Left colon (tissue), 2 donors: ENCODE measurements around the gene CCNG1. TPM values are rescaled to one million over a fixed set of nuclear protein-coding genes. Genes with fewer than 3 reads are reported as not detected.
"Not testable (repeated sequence)": the region's sequence is repeated elsewhere in the genome, so short reads cannot be mapped to it uniquely, and the experiment has no call there.

Experiments used
- ATAC-seq: fragments of 200-7000 bp; cut with Tn5 transposase; one replicate; pipeline ENCODE4 v1.9.1; 2020; ENCODE audit warnings: mild to moderate bottlenecking, moderate library complexity
- DNase-seq, 2 donors: peaks; one replicate each; pipeline ENCODE4 v3.0.0-alpha.2; 2020
- intact Hi-C, 2 donors: fragments of 100-400 bp; cut with DNase I in 1 of 2; cut with micrococcal nuclease in 1 of 2; formaldehyde crosslinking; loops; one replicate each; pipeline versions ENCODE4 v1.11.2 to v1.14.0; 2022; cut with DNase I, micrococcal nuclease
- long read RNA-seq: library from polyadenylated mRNA; unstranded; transcript quantifications from one replicate; pipeline ENCODE4 v2.0.0, GENCODE V29; 2021
- total RNA-seq, 2 donors: library from RNA; stranded (reverse); fragmentation: NEBNext Ultra II Directional; extraction: Animal tissue kit (Norgen Biotek cat#: 25700); gene quantifications; one replicate each; pipeline ENCODE4 v1.2.1, GENCODE V29; 2021
- donor health status: DM: no; HTN: no; CAD: no.
- donor health status: DM: yes; HTN: yes; CAD: no.

CCNG1 gene, protein sequence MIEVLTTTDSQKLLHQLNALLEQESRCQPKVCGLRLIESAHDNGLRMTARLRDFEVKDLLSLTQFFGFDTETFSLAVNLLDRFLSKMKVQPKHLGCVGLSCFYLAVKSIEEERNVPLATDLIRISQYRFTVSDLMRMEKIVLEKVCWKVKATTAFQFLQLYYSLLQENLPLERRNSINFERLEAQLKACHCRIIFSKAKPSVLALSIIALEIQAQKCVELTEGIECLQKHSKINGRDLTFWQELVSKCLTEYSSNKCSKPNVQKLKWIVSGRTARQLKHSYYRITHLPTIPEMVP
- 100 to 1,000 TPM; 162 to 196 TPM for total RNA-seq
- long read RNA-seq, transcript CCNG1-202 (8 exons, 2,366 nt): minor isoform, 116 of 403 reads
- long read RNA-seq, transcript CCNG1-201 (7 exons, 2,458 nt): major isoform, 246 of 403 reads
- long read RNA-seq, partial matches to known transcripts: 15 of 403 reads
- long read RNA-seq, other reads (novel, unspliced or antisense): 24 of 403 reads

DNA sequence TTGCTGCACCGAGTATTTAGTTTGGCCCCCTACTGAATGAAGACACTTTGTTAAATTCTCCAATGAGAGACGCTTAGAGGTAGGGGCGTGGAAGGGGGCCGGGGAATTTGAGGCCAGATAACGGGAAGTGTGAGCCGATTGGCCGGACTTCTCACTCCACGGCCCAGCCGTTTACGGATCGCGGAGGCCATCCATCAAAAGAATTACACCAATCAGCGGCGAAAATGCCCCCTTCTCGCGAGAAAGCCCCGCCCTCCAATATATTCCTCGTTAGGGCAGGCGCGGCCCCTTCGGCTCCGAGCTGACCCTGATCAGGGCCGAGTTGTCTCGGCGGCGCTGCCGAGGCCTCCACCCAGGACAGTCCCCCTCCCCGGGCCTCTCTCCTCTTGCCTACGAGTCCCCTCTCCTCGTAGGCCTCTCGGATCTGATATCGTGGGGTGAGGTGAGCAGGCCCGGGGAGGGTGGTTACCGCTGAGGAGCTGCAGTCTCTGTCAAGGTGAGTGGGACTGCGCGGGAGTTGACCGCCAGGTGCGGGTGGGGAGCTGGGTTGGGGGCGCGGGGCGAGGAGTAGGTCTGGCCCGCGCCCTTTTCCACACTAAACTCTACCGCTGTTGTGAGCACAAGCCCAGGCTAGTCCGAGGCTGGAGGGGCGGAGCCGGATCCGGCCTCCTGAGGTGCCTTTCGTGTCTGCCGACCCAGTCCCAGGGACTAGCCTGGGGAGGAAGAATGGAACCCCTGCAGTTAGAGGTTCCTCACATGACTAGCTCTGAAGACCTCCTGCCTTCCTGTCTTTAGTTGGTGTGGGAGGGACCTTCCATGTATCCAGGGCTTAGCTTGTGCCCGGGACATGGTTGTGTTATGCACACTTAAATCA lies at the start of gene CCNG1:
Gene CCNG1, plus strand, starts transcription at position 287 of the 874 bp plus-strand sequence. CDS start 1,662 bp downstream, outside the sequence.
- intact Hi-C loops: no loop called here
- DNase-seq (peak; percentile 94 to 97), ATAC-seq (peak; percentile 82)

GRCh38 chr5:163395792-163396191 lies 41.6 kb upstream of the CCNG1 start:
- ATAC-seq (no peak), DNase-seq (no peak)
- intact Hi-C loops: no loop called here

- intact Hi-C loops, DNase-seq: not testable (repeated sequence)
- peak; percentile 27 for ATAC-seq
Observed at GRCh38 chr5:163396818-163397340, 40.5 kb upstream of the CCNG1 start.

DNA sequence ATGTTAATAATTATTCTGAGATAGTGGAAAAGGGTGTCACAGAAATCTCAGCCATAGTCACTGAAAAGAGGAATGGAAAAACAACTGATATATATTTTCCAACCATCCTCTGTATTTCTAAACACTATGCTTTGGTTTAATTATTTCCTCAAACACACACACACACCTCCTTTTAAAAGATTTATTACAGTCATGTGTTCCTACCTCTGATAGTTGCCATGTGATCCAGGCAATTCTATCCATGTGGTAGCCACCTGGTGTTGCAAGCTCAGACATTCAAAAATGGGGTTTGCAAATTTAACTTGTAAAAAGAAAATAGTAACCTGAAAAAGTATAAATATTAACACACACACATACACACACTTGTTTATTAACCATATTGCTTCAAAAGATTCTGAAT lies 40.0 kb upstream of the CCNG1 start:
- DNase-seq: no peak
- intact Hi-C loops: no loop called here

GRCh38 chr5:163399923-163400322 lies 37.5 kb upstream of the CCNG1 start:
- DNase-seq (no peak), ATAC-seq (no peak)
- intact Hi-C loops: no loop called here

More for the DNA sequence above, 40.0 kb upstream of the CCNG1 start:
- ATAC-seq: peak; percentile 100

DNA sequence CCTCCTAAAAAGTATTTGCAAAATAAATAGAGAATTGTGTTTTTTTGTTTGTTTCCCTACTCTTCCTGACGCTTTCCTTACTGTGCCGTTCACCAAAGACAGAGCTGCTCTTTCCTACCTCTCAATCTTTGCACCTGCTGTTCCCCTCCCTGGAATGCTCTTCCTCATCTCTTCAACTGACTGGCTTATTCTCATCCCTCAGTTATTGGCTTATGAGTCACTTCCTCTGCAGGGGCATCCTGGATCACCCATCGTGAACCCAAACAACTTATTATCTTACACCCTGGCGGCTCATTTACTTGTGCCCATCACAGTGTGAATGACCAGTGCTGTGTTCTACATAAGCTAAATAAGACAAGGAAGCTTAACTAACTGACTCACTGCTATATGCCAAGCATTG lies 36.1 kb upstream of the CCNG1 start:
- intact Hi-C loops: no loop called here
- ATAC-seq (no peak), DNase-seq (no peak)

DNA sequence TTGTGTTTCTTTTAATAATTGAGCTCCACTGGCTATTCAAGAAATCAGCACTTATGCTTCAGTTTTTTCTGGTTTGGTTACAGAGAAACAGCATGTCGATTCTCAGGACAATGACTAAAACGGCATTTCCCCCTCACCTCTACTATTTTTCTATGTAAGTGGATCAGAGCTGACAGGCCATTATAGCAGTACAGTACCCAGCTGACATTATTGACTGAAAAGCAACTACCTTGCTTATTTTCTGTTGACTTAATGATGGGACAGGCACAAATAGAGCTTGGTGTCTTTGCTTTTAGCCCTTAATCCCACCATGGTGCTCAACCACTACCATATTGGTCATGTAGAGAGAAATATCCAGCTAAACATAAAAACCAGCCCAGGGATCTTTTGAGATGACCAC lies 35.4 kb upstream of the CCNG1 start:
- intact Hi-C loops: no loop called here
- no peak for ATAC-seq
- DNase-seq: no peak

GRCh38 chr5:163404364-163405173 lies 32.8 kb upstream of the CCNG1 start:
- intact Hi-C loops: no loop called here
- ATAC-seq (no peak), DNase-seq (no peak)

DNA sequence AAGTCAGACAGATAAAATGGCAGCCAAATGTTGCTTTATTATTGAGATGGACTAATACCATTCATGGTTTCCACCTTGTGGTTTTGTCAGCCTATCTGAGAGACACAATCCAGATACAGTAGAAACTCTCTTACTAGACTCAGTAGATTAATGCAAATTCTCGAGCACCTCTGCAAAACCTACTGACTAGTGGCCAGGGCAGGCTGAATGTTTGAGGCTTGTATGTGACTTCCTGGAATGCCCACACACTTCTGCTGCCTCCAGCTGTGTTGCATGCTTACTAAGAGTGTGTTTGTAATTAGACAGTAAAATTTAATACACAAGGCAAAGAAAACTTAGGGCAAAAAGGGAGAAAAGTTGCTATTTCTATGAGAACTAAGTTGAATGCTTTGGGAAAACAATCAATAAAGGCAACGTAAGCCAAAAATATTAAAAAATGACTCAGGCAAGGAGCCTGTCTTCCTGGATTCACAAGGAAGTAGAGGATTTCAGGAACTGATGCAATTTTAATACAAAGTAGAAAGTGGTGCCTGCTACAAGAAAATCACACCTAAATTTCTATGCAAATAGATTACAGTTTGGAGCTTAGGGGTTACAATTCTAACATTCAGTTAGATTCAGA lies 30.2 kb upstream of the CCNG1 start:
- DNase-seq (no peak), ATAC-seq (no peak)
- intact Hi-C loops: no loop called here

- DNase-seq: peak; percentile 47 to 57
- peak; percentile 88 for ATAC-seq
- intact Hi-C loops: no loop called here
Observed at GRCh38 chr5:163408311-163408923, 29.0 kb upstream of the CCNG1 start.

DNA sequence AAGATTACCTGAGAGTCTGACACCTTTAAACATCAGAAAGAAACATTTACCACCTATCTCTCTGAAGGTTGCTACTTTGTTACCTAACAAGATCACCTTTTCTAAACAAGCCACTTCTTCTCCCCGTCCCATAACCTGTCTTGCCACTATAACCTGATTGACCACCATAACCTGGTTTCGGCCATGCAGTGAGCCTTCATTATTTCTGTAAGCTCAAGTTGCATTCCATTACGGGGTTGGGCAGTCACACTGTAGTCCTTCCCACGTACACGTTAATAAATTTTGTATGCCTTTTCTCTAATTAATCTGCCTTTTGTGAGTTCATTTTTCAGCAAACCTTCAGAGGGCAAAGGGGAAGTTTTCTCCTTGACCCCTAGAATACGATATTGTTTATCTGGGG lies 28.0 kb upstream of the CCNG1 start:
- no peak for DNase-seq
- no peak for ATAC-seq
- intact Hi-C loops: no loop called here

GRCh38 chr5:163410505-163410904 lies 26.9 kb upstream of the CCNG1 start:
- DNase-seq: no peak
- intact Hi-C loops: no loop called here
- ATAC-seq: no peak

DNA sequence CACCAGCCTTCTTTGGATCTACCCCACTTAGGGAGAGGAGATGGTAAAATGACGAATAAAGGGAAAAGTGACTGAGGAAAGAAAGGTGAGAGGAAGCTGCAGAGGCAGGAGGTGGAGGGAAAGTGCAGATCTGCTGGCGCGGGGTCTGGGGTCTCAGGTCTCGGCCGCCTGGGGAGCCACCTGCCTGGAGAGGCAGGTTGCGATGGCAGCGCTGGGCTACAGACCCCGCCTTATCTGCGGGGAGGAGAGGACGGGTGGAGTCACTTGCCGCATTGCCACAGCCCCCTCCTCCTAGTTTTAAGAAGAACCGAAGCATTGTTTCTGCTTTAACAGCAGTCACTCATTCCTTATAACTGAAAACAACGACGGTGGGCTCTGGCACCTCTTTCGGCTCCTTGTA lies 21.7 kb upstream of the CCNG1 start:
- ATAC-seq, intact Hi-C loops, DNase-seq: not testable (repeated sequence)

GRCh38 chr5:163424836-163425235 lies 12.6 kb upstream of the CCNG1 start:
- DNase-seq (no peak), ATAC-seq (no peak)
- intact Hi-C loops: no loop called here

DNA sequence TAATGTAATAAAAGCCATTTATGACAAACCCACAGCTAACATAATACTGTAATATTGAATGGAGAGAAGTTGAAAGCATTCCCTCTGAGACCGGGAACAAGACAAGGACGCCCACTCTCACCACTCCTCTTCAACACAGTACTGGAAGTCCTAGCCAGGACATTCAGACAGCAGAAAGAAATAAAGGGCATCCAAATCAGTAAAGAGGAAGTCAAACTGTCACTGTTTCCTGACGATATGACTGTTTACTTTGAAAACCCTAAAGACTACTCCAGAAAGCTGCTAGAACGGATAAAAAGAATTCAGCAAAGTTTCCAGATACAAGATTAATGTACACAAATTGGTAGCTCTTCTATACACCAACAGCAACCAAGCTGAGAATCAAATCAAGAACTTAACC lies 11.3 kb upstream of the CCNG1 start:
- DNase-seq, intact Hi-C loops, ATAC-seq: not testable (repeated sequence)

DNA sequence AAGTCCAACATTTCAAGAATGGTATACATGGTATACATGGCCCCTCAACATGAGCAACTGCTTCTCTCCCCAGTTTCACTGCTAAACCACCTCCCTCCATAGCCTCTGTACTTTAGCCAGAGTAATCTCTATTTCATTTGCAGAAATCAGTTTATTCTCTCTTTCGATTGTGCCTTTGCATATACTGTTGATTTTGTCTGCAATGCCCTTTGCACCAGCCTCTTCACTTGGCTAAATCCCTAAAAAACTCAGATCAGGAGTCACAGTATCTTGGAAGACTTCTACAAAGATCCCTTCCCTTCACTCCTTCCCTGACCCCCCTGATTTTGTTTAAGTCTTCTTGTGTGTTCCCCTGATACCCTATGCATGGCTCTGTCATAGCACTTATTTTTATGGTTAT lies 4.9 kb upstream of the CCNG1 start:
- peak; percentile 17 for ATAC-seq
- DNase-seq: no peak

GRCh38 chr5:163433271-163433670 lies 4.1 kb upstream of the CCNG1 start:
- intact Hi-C loops: no loop called here
- DNase-seq (peak; percentile 22 to 44), ATAC-seq (peak; percentile 48)

More for the DNA sequence above, 4.9 kb upstream of the CCNG1 start:
- intact Hi-C loops: no loop called here

DNA sequence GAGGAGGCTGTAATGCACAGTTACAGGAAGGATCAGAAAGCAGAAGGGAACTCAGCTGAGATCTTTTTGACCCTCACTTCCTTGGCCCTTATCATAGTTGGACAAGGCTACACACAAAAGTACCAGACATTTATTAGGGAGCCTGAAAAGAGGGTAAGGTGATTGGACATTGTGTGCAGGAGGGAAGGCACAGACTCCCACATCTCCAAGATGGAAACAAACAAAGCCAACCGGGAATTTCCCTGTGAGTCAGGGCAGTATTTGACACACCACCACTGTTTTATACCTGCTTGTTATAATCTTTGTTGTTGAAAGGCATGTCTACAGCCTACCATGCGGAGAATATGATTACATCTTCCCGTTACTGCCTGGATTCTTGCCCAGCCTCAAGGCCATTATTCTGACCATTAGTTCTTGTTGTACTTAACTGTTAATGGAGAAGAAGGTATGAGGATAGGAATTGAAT lies 3.0 kb upstream of the CCNG1 start:
- peak; percentile 48 for ATAC-seq
- intact Hi-C loops: no loop called here
- DNase-seq: peak; percentile 23 to 49
